HepG2 (cell line): ENCODE data around the gene SWI5. TPM values are rescaled to one million over a fixed set of nuclear protein-coding genes. Genes with fewer than 3 reads are reported as not detected.

ENCODE experiments used
- ATF1 ChIP-seq: IDR thresholded peaks from 2 replicates; pipeline ENCODE4 v1.6.1; 2016; ENCODE audit warnings: mild to moderate bottlenecking, control low read depth
- BCL6 ChIP-seq: IDR thresholded peaks from 2 replicates; pipeline ENCODE4 v1.6.1; 2016; ENCODE audit warnings: missing genetic modification reagents, missing compliant biosample characterization
- ELF1 ChIP-seq: sonication (generic); formaldehyde crosslinking; IDR thresholded peaks from 2 replicates; pipeline ENCODE4 v1.4.0; 2020; ENCODE audit warnings: missing genetic modification reagents
- HIC2 ChIP-seq: sonication (generic); formaldehyde crosslinking; IDR thresholded peaks from 2 replicates; pipeline ENCODE4 v1.9.0; 2022; ENCODE audit warnings: low read depth, missing genetic modification reagents
- HNF4A ChIP-seq: sonication (generic); formaldehyde crosslinking; IDR thresholded peaks from 2 replicates; pipeline ENCODE4 v1.4.0; 2020; ENCODE audit warnings: missing genetic modification reagents
- HNRNPH1 ChIP-seq: fragments of 200-400 bp; formaldehyde crosslinking; optimal IDR thresholded peaks from 2 replicates; pipeline ENCODE3; 2017; ENCODE audit warnings: mild to moderate bottlenecking, low read depth, low read length
- MXD1 ChIP-seq: sonication (generic); formaldehyde crosslinking; IDR thresholded peaks from 2 replicates; pipeline ENCODE4 v1.4.0; 2020; ENCODE audit warnings: mild to moderate bottlenecking, missing genetic modification reagents
- NR2F1 ChIP-seq, 2 experiments: fragments of 450-650 bp in 1 of 2; formaldehyde crosslinking in 1 of 2; IDR thresholded peaks; 2 replicates each; pipeline versions ENCODE4 v1.5.0 to v1.6.1; 2016 to 2020; ENCODE audit warnings: mild to moderate bottlenecking in 1 of 2, missing compliant biosample characterization in 1 of 2, missing genetic modification reagents in 1 of 2, moderate library complexity in 1 of 2
- PBX3 ChIP-seq: sonication (generic); formaldehyde crosslinking; IDR thresholded peaks from 2 replicates; pipeline ENCODE4 v1.8.1; 2023; ENCODE audit warnings: missing genetic modification reagents, inconsistent platforms, borderline replicate concordance
- SP1 ChIP-seq, 2 experiments: fragments of 450-650 bp in 1 of 2; sonication (generic) in 1 of 2; formaldehyde crosslinking in 1 of 2; IDR thresholded peaks; 2 replicates each; pipeline versions ENCODE4 v1.4.0 to v1.6.1; 2016 to 2020; ENCODE audit warnings: missing genetic modification reagents in 1 of 2
- TBX2 ChIP-seq: sonication (generic); formaldehyde crosslinking; IDR thresholded peaks from 2 replicates; pipeline ENCODE4 v1.5.0; 2020; ENCODE audit warnings: missing genetic modification reagents, mild to moderate bottlenecking, borderline replicate concordance
- TCF7 ChIP-seq: sonication (generic); IDR thresholded peaks from 2 replicates; pipeline ENCODE4 v1.6.1; 2016; ENCODE audit warnings: antibody characterized with exemption, low read depth
- ZFP62 ChIP-seq: sonication (generic); formaldehyde crosslinking; IDR thresholded peaks from 2 replicates; pipeline ENCODE4 v1.4.0; 2020; ENCODE audit warnings: missing genetic modification reagents
- ZMYM3 ChIP-seq: sonication (generic); formaldehyde crosslinking; IDR thresholded peaks from 2 replicates; pipeline ENCODE4 v1.5.1; 2020; ENCODE audit warnings: mild to moderate bottlenecking, missing genetic modification reagents
- ZNF44 ChIP-seq: sonication (generic); formaldehyde crosslinking; IDR thresholded peaks from 2 replicates; pipeline ENCODE4 v1.5.1; 2020; ENCODE audit warnings: mild to moderate bottlenecking, missing genetic modification reagents
- ZNF501 ChIP-seq: sonication (generic); formaldehyde crosslinking; IDR thresholded peaks from 2 replicates; pipeline ENCODE4 v1.5.1; 2020; ENCODE audit warnings: mild to moderate bottlenecking, moderate library complexity, missing genetic modification reagents
- ZNF614 ChIP-seq: IDR thresholded peaks from 2 replicates; pipeline ENCODE4 v1.6.1; 2018; ENCODE audit warnings: missing biosample characterization, missing genetic modification reagents, inconsistent platforms, borderline replicate concordance
- ZZZ3 ChIP-seq: sonication (generic); formaldehyde crosslinking; IDR thresholded peaks from 2 replicates; pipeline ENCODE4 v1.4.0; 2020; ENCODE audit warnings: missing genetic modification reagents, mild to moderate bottlenecking, borderline replicate concordance
- polyA plus RNA-seq, 8 experiments: library from polyadenylated mRNA; depleted of rRNA in 3 of 8; stranded (reverse) in 7 of 8; unstranded in 1 of 8; fragments of >200 nt; fragmentation: Illumina TruSeq in 4 of 8; extraction: Trizol in 4 of 8; gene quantifications; 2 replicates each; pipeline versions ENCODE4 v1.2.1 to v1.2.3, GENCODE V29; 2011 to 2016; ENCODE audit warnings: low read depth in 4 of 8, missing spikeins in 1 of 8, mixed read lengths in 1 of 8; ENCODE audit not compliant: insufficient read depth in 1 of 8
- total RNA-seq, 5 experiments: library from RNA; depleted of rRNA; stranded (reverse); fragments of >200 nt; fragmentation: Illumina TruSeq; extraction: Trizol; gene quantifications; 2 replicates each; pipeline ENCODE4 v1.2.3, GENCODE V29; 2016; ENCODE audit warnings: low read depth in 1 of 5
- TF ChIP-seq, protein P1 (sequence below): IDR thresholded peaks from 2 replicates; pipeline ENCODE4 v1.4.0; 2020; ENCODE audit warnings: mild to moderate bottlenecking, missing genetic modification reagents
- TF ChIP-seq, protein P2 (sequence below): sonication (generic); formaldehyde crosslinking; IDR thresholded peaks from 2 replicates; pipeline ENCODE4 v1.5.1; 2020; ENCODE audit warnings: missing genetic modification reagents, mild to moderate bottlenecking, borderline replicate concordance

The SWI5 gene
- total and polyA plus RNA-seq, 2 of the 13 experiments (the other 11 are each of a cell fraction or from before 2014, with no cell fraction given), result 39.2 to 41.0 TPM

- TF ChIP-seq, protein P1, sequence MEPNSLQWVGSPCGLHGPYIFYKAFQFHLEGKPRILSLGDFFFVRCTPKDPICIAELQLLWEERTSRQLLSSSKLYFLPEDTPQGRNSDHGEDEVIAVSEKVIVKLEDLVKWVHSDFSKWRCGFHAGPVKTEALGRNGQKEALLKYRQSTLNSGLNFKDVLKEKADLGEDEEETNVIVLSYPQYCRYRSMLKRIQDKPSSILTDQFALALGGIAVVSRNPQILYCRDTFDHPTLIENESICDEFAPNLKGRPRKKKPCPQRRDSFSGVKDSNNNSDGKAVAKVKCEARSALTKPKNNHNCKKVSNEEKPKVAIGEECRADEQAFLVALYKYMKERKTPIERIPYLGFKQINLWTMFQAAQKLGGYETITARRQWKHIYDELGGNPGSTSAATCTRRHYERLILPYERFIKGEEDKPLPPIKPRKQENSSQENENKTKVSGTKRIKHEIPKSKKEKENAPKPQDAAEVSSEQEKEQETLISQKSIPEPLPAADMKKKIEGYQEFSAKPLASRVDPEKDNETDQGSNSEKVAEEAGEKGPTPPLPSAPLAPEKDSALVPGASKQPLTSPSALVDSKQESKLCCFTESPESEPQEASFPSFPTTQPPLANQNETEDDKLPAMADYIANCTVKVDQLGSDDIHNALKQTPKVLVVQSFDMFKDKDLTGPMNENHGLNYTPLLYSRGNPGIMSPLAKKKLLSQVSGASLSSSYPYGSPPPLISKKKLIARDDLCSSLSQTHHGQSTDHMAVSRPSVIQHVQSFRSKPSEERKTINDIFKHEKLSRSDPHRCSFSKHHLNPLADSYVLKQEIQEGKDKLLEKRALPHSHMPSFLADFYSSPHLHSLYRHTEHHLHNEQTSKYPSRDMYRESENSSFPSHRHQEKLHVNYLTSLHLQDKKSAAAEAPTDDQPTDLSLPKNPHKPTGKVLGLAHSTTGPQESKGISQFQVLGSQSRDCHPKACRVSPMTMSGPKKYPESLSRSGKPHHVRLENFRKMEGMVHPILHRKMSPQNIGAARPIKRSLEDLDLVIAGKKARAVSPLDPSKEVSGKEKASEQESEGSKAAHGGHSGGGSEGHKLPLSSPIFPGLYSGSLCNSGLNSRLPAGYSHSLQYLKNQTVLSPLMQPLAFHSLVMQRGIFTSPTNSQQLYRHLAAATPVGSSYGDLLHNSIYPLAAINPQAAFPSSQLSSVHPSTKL (CRISPR knock-in tag), result 0 out of 2 replicates have a peak, but pooled peaks have one; percentile 7
- TF ChIP-seq HNF4A (CRISPR knock-in tag) (peak; percentile 21; the same call in 1 of the 2 replicates), PBX3 (CRISPR knock-in tag) (no peak), ZNF44 (CRISPR knock-in tag) (no peak), HIC2 (CRISPR knock-in tag) (no peak), NR2F1 (CRISPR knock-in tag; IDR thresholded peaks at IDR 0.05) (peak in 1 of 2 experiments; percentile 59; a peak in 1 of 4 replicates), ZZZ3 (no peak), BCL6 (CRISPR knock-in tag) (peak; percentile 21; the same call in 1 of the 2 replicates), ATF1 (CRISPR knock-in tag) (no peak), ZNF614 (CRISPR knock-in tag) (peak; percentile 44; the same call in 1 of the 2 replicates), TBX2 (CRISPR knock-in tag) (no peak), ZMYM3 (CRISPR knock-in tag) (0 out of 2 replicates have a peak, but pooled peaks have one; percentile 38), ELF1 (CRISPR knock-in tag) (peak; percentile 39; the same call in 1 of the 2 replicates), SP1 (IDR thresholded peaks at IDR 0.05) (no peak), SP1 (CRISPR knock-in tag; IDR thresholded peaks at IDR 0.05) (no peak), ZNF501 (CRISPR knock-in tag) (no peak), MXD1 (peak; percentile 30; the same call in 1 of the 2 replicates), ZFP62 (CRISPR knock-in tag) (no peak), HNRNPH1 (no peak), TCF7 (no peak)
- TF ChIP-seq, protein P2, sequence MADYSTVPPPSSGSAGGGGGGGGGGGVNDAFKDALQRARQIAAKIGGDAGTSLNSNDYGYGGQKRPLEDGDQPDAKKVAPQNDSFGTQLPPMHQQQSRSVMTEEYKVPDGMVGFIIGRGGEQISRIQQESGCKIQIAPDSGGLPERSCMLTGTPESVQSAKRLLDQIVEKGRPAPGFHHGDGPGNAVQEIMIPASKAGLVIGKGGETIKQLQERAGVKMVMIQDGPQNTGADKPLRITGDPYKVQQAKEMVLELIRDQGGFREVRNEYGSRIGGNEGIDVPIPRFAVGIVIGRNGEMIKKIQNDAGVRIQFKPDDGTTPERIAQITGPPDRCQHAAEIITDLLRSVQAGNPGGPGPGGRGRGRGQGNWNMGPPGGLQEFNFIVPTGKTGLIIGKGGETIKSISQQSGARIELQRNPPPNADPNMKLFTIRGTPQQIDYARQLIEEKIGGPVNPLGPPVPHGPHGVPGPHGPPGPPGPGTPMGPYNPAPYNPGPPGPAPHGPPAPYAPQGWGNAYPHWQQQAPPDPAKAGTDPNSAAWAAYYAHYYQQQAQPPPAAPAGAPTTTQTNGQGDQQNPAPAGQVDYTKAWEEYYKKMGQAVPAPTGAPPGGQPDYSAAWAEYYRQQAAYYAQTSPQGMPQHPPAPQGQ (CRISPR knock-in tag), result no peak
These were observed 21.2 kb downstream of the SWI5 start (continued) for GRCh38 chr9:128297221-128297773.
